NCI-H526 (cell line): ENCODE results near the gene GPR151.
A peak's percentile ranks its signal among the peaks of the same experiment; 100 is the strongest.
"Not testable (repeated sequence)": the region's sequence is repeated elsewhere in the genome, so short reads cannot be mapped to it uniquely, and the experiment has no call there.

ENCODE experiments used
- DNase-seq, 2 experiments: peaks; one replicate each; lab custom pipeline; 2025; lab: John Stamatoyannopoulos, UW

Gene GPR151

DNA sequence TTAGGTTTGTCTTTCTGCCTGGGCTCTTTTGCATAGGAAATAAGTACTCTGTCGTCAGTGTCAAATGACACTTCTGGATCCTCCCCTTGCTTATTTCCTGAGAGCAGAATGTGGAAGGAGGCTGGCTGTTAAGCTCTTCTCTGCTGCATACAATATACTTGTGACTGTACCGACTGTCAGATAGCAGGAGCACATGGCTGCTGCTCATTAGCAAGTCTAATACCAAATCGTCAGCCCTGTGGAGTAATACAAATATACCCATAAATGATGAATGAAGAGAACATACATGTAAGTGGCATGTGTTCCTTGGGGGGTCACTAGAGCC lies at the start of gene GPR151:
Gene GPR151, minus strand, starts transcription at position 40 of the 325 bp plus-strand sequence. CDS start 77 bp downstream, outside the sequence.
- peak; percentile 8 to 25 for DNase-seq

DNA sequence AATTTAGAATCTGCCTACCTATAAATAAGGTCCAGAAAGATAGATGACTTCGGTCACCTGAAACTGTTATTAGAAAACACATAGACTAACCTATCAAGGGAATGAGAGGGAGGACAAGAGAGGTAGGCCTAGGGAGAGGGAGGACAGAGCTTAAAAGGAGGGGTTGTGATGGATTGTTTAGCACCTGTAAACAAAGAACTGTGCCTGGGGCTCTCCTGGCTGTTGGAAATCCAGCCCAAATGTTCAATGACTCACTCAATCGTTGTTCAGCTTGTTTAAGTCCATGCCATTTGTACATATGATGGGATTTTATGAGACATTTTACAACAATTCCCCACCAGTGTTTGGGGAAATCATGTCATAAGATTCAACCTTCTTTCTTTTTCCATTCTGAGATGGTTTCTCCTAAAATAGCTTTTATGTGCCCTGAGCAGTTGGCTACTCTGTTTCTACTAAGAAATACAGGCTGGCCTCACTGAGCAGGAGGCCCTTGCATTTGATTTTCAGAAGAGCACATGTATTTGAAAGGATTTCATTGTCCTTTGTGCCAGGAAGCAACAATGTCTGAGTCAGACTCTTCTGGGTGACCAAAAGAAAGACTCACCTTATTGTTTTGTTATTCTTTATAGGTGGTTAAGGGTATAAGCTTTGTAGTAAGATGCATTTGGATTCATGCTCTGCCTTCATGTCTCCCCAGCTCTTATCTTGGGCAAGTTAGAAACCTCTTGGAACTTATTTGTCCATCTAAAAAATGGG lies 48.2 kb upstream of the GPR151 start:
- no peak for DNase-seq

DNA sequence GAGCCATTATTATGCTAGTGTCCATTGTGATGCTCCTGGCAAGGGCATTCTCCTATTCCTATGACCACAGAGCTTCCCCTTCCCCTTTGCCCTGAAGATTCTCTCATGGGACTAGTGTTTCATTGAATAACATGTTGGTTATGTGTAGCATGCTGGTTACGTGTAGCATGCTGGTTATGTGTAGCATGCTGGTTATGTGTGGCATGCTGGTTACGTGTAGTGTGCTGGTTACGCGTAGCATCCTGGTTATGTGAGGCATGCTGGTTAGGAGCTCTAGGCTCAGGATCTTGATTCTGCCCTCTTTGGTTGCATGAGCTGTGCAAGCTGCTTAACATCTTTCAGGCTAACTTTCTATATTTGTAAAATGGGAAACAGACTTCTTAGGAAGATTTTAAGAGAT lies 46.5 kb upstream of the GPR151 start:
- DNase-seq, result no peak

DNA sequence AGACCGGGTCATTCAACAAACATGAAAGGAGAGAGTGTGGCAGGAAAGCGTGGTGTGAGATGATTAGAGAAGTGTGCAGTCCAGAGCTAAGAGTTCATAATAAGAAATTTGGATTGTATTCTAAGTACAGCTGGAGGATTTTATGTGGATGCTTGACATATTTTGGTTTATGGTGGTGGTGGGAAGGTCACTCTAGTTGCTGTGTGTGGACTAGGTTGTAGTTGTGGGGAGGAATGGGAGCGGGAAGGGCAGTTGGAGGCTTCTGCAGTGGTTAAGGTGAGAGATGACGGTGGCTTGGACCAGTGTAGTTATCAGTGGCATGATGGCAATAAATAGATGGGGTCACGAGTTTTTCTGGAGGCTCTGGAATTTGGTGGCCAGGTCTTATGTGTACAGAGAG lies 45.7 kb upstream of the GPR151 start:
- DNase-seq, result no peak

DNA sequence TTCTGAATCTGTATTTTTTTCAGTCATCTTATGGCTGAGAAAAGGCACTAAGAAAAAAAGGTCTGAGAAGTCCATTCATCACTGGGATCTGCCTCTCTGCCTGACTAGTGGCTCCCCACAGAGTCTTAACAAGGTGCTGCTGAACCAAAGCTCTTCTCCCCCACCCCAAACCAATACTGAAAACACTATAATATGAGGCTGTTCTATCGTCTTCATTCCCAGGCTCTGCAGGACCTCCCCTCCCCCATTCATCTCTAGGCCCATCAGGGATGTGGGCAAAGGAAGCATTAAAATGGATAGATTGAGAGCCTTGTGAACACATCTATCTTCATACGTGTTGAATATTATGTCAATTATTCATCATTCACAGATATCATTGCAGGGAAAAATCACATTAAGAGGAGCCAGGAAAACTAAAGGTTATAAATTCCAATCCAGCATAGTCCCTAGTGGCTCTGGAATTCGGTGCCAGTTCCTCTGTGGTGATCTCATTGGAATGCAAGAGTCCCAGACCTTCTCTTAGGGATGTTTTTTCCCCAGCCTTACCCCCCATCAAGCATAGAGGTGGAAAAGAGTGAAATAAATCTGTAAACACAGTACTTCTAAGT lies 44.3 kb upstream of the GPR151 start:
- DNase-seq, result no peak

DNA sequence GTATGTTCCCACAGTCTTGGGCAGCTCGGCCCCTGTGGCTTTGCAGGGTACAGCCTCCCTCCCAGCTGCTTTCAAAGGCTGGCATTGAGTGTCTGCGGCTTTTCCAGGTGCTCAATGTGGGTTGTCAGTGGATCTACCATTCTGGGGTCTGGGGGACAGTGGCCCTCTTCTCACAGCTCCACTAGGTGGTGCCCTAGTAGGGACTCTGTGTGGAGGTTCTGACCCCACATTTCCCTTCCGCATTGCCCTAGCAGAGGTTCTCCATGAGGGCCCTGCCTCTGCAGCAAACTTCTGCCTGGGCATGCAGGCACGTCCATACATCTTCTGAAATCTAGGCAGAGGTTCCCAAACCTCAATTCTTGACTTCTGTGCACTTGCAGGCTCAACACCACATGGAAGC lies 40.9 kb upstream of the GPR151 start:
- not testable (repeated sequence) for DNase-seq

DNA sequence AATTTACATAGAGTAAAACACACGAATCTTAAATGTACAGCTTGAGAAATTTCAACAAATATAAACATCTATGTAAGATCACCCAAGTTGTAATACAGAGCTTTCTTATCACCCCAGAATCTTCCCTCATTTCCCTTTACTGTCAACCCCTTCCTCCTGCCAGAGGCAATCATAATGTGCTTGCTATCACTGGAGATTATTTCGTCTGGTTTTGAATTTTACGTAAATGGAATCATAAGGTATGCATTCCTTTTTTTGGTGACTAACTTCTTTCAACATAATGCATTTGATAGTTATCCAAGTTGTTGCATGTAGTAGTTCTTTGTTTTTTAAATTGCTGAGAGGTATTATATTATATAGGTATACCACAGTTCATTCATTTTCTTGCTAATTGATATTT lies 37.5 kb upstream of the GPR151 start:
- DNase-seq, result no peak

DNA sequence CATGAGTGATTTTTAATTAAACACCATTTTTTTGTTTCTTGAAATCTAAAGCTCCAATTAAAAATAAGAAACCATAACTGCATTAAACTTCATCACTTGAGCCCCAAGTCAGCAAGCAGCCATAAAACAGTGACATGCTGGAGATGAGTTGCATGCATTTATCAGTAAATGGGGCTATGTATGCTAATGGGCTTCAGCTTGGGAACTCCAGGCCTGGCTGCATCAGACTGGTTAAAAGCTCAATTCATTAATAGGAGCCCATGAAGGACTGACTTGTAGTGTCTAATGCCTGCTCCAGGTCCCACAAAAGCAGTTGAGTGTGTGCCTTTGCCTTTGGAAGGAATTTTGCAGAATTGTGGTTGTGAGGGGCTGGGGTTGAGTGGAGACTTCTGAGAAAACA lies 33.6 kb upstream of the GPR151 start:
- DNase-seq, result no peak

DNA sequence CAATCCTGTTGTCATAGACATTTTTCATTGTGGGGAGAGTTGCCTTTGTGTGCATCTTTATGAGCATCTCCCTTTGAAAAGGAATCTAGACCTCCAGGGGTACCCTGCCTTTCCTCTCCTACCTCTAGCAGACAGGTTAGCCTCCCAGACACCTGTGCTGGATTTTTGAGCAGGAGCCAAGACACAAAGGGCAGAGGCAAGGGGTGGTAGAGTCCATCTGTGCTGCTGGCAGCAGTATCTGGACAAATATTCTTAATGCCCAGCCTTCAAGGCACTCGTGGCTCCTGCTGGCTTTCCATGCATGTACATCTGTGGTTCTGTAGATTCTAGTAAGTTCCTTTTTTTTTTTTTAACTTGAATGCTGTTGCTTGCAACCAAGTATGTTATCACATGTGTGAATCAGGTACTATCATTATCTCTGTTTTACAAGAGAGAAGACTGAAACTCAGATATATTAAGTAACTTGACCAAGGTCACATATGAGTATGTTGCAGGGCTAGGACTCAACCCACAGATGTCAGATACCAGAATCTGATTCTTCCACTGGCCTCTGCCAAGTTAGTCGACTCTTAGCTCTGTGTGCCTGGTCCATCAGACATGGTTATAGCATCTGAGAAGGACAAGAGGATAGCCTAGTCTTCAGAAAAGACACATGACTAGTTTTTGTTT lies 32.9 kb upstream of the GPR151 start:
- DNase-seq, result no peak

DNA sequence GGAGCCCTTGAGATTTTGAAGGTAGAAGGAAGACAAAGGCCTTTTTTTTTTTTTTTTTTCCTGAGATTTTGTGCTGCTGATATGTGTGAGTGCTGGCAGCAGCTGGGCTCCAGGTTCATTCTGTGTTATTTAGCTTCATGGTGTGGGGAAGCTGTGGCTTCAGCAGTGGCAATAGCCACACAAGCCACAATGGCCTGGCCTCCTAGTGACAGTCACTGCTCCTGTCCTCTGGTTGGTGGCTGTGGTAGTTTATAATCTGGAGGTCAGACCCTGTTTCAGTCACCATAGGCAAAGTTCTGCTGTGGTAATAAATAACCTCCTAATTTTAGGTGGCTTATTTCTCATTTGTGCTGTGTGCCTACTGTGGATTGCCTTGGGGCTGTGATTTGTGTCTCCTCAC lies 28.2 kb upstream of the GPR151 start:
- no peak for DNase-seq

DNA sequence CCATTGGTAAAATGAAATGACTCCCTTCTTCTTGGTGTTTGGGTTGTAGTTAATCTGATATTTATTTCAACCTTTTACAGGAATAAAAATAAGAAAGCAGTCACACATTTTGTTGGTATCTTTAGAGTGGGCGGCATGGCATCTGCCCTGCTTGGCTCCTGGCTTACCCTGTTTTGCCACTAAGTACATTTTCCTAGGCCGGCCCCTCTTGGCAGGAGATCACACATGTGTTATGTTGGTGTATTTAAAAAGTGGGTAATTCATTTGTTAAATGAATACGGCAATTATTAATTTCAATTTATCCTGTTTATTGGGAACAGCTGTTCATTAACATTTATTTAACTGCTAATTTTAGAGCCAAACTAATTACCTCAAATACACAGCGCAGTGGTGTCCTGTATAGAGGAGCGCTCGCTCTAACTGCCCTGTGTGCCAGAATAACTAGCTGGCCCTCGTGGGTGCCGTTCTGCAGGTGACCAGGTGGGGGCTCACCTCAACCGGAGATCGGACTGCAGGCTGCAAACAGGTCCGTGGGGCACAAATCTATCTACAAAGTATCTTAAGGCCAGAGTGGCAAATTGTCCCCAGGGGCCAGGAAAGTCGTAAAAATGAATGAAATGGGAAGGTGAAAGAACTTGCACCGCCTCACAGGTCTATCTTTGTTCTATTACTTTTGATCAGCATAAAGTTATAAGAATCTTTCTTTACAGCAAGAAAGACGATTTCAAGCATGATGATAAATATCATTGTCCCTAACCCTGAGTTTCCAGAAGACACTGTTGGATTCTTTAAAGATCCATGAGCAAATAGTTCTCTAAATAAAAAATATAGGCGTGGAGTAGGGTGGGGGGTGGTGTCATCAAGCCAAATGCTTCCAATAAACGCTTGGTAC lies 26.2 kb upstream of the GPR151 start:
- DNase-seq, result peak; percentile 23 to 74

DNA sequence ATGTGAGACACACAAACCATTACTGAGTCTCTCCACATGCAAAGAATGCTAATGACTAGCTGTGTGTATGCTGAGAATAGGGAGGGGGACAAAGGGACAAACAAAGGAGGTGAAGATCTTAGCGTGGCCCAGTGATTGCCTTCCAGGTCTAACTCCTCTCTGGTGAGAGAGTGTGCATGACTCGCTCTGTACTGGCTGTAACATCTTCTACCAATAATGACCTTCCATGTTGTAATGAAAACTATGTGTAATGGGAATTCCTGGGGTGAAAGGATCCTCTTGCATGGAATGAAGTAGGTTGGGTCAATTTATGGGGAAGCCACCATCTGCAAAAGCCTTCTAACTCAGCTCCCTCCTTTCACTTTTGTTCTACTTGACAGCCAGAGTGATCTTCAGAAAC lies 24.4 kb upstream of the GPR151 start:
- DNase-seq, result no peak

DNA sequence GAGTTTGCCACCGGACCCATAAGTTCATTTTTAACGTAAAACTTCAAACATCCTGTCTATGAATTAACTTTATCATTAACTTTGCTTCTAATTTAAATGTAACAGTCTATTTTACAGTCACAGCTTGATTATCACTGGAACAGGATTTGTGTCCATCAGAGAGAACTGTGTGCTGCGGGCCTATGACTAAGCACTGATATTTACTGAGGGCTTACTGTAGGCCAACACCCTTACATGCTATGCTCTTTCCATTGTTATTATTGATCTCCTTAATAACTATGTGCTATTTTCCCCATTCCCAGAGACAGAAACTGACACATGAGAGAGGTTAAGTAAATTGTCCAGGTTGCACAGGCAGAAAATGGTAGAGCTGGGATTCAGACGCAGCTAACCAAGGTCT lies 24.0 kb upstream of the GPR151 start:
- no peak for DNase-seq

DNA sequence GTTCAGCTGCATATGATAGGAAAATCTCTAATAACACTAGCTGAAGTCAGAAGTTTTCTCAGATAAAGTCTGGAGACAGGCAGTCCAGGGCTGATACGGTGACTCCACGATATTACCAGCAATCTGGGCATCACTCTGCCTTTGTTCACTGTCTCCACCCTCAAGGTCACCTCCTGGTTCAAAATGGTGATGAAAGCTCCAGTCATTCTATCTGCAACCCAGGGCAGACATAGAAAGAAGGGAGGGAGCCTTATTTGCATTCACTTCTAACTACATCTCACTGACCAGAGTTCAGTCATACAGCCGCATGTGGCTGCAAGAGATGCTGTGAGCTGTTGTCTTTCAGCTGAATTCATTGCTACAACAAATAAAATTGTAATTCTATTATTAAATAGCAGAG lies 22.4 kb upstream of the GPR151 start:
- DNase-seq, result peak in 1 of 2 experiments; percentile 25

DNA sequence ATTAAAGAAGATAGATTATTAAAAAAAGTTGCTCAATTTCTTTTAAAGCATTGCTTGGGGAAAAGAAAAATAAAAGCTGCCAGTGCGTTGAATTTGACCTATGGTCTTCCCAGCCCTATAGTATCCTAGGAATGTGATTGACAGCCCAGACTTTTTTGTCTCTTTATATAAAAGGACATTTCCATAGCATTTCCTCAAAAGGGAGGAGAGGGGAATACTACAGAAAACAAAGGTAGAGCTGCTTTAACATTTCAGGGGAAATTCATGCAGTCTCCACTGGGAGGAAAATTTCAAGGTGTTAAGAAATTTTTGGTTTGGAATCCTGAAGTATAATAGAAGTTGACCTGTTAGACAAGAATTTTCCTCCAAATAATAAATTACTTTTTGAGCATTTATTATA lies 17.9 kb upstream of the GPR151 start:
- no peak for DNase-seq

DNA sequence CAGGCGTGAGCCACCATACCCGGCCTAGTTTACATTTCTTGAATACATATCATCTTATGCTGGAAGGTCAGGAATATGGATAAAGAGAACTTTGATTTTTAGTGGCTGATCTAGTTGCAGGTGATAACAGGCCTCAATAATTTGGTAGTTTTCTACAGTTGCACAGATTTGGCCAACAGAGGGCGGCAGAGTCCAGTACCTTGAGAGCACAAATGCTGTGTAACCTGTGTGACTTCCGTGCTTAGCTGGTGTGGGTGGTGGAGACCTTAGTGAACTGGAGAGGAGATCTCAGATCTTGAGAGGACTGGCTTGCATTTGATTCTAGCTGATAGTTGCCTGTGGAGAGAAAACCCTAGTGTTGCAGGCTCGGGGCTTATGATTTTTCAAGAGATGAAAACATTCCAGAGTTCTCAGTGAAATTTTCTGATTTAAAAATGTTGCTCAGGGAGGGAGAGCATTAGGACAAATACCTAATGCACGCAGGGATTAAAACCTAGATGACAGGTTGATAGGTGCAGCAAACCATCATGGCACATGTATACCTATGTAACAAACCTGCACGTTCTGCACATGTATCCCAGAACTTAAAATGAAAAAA lies 17.4 kb upstream of the GPR151 start:
- DNase-seq, result peak; percentile 27 to 78

DNA sequence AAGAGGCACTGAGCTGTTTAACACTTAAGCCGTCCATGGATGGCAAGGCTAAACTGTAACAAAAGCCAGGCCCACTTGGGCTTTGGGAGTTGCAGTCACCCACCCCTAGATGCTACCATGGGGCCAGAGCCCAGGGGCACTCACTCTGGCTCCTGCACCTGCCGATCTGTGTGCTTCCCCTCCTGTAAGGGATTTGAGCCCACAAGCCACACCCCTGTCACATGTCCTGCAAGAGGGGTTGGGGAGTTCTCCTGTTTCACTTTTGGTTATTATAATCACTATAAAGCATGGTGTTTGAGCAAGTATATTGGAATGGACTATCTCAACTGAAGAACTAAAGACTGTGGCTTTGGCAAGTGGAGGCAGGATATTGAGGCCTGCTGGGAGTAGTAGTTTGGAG lies 14.0 kb upstream of the GPR151 start:
- no peak for DNase-seq

DNA sequence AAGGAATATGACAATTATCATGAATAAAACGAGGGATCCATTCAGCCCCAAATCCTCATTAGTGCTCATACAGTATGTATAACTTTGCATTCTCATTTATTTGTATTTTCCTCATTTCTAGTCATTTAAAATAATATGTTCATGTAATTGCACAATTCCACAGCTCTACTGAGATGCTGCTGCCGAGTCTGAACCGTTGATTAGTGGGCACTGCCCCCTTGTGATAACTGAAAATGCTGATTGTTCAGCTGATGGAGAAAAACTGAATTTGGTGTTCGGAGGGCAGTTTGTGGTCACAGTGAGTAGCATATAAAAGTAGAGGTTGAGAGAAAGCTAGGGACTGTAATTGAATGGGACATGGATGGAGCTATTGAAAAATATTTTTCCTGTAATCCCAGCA lies 12.2 kb upstream of the GPR151 start:
- peak in 1 of 2 experiments; percentile 5 for DNase-seq

DNA sequence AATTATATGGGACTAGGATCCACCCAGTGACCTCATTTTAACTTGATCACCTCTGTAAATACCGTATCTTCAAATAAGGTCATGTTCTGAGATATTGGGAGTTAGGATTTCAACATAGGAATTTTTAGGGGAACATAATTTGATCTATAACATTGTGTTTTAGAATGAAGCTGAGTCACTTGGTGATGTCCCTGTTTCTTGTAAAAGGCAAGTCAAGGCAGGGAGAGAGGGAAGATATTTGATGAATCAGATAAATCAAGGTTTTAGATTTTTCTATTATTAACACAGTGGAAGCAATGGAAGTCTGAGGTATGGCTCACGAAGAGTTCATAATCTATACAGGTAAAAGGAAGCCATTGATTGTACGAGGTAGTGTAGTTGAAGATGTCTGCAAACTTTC lies 11.8 kb upstream of the GPR151 start:
- no peak for DNase-seq

DNA sequence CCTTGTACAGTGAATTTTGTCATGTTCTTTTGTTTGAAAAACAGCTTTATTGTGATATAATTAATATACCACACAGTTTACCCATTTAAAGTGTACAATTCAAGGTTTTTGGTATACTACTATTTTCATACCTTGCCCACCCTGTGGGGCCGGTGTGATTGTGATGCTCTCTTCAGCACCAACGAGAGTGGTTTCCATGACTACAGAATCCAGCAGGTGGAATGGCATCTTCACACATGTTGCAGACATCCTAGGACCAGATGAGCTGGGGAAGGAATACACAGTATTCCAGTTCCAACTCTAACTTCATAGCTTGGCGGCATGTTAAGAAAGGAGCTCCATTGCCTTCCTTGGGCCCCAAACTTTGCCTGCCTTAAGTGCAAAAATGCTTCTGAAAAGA lies 7.7 kb upstream of the GPR151 start:
- no peak for DNase-seq

DNA sequence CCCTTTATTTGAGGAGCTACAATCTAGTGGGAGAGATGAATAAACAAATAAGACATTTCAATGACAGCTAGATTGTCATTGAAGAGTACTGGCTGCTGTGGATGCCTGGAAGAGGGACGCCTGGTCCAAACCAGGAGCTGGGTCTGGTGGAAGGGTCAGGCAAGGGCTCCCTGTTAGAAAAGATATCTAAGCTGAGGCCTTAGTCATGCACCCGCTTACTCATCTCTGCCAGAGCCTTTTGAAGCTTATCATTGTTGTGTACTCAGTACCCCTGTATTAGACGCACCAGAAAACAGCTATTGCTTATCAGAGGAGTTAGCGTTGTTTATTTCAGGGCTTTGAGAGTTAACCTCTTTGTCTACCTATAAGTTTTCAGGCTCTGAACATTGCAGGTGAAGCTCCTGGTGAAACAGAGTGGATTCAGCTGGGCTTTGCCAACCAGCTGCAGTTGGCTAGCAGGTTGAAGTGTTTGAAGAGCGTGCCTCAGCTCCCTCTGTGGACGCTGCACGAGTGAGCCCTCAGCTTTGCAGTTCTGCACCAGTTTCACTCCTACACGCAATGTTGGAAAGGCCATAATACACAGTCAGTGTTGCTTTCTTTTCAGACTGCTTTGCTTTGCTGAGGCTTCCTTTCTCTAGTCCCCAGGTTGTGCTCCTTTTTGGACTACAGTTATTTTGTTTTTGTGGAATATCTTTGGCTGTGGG lies 5.6 kb upstream of the GPR151 start:
- DNase-seq, result no peak
